Kidney epithelial cell (primary cell): ENCODE data around the gene CHML. TPM values are rescaled to one million over a fixed set of nuclear protein-coding genes. Genes with fewer than 3 reads are reported as not detected.
"Not testable (repeated sequence)": the region's sequence is repeated elsewhere in the genome, so short reads cannot be mapped to it uniquely, and the experiment has no call there.

ENCODE experiments used
- DNase-seq: peaks from one replicate; pipeline ENCODE4 v3.0.0-alpha.2; 2010; ENCODE audit warnings: low read depth
- H3K27me3 ChIP-seq: 2 replicates; pipeline ENCODE4 v1.6.0; 2011; ENCODE audit warnings: low read length; ENCODE audit not compliant: control insufficient read depth, insufficient read depth
- H3K36me3 ChIP-seq: 2 replicates; pipeline ENCODE4 v1.5.1; 2011; ENCODE audit warnings: low read length; ENCODE audit not compliant: control insufficient read depth, insufficient read depth
- H3K4me3 ChIP-seq: 2 replicates; pipeline ENCODE4 v1.5.1; 2011; ENCODE audit warnings: low read depth, mild to moderate bottlenecking, control low read depth, low read length
- CTCF ChIP-seq: IDR thresholded peaks from 2 replicates; pipeline ENCODE4 v1.5.1; 2011; ENCODE audit warnings: mild to moderate bottlenecking, moderate library complexity, low read length, control low read depth, inconsistent platforms; ENCODE audit not compliant: insufficient read depth, poor library complexity, severe bottlenecking
- total RNA-seq: library from RNA; depleted of rRNA; stranded (reverse); fragments of >200 nt; gene quantifications from 2 replicates; pipeline ENCODE4 v1.2.3, GENCODE V29; 2015

CHML gene
- 15.3 and 20.5 TPM in 2 replicates for total RNA-seq

DNA sequence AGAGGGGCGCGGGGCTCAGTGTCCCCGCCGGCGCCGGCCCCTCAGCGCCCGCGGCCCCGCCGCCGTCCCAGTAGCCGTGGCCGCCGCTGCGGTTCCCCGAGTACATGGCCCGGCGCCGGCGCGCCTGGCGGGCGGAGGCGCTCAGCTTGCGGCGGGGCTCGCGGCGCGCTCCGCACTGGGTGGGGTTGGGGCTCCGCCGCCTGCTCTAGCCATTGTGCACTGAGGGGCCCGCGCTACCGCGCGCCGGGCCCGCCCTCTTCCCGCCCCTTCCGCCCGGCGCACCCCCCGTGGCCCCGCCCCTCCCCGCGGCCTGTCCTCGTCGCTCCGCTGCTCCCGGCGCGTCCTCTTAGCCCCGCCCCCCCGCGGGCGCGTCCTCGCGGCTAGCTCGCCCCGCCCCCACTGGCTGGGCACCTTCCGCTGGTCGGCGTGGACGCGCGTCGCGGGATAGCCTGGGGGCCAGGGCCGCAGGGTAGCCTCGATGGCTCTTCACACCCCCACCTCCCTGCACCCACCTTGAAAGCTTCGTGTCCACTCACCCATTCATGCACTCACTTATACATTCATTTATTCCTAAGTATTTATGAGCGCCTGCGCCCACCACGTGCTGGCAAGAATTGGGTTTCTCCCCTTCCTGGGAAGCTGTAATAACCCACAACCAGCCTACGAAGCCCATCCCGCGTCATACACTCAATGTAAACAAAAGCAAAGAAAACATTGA, at the start of gene CHML, which contains the start of gene OPN3:
Gene CHML (minus strand): TSS at position 221 of the 718 bp plus-strand sequence. CDS start 4,603 bp downstream, outside the sequence.
Gene OPN3 (minus strand): TSS at position 221 of the 718 bp plus-strand sequence. CDS start 115 bp downstream, at position 106.
- no peak for TF ChIP-seq CTCF

GRCh38 chr1:241688940-241689368, 48.8 kb upstream of the CHML start:
- H3K36me3 ChIP-seq, result no peaks in the 10 kb centered on the region
- H3K4me3 ChIP-seq, result no peak overlapping the region
- peak; percentile 77 for DNase-seq
- no peaks in the 10 kb centered on the region for H3K27me3 ChIP-seq
- no peak for TF ChIP-seq CTCF

More for the DNA sequence above, at the start of gene CHML, which contains the start of gene OPN3:
- peak; percentile 32 for DNase-seq
- H3K4me3 ChIP-seq, result peak within 1 kb of the TSS; percentile 99
- H3K27me3 ChIP-seq, result no peaks in the 10 kb centered on the region
- no peaks in the 10 kb centered on the region for H3K36me3 ChIP-seq

- H3K4me3 ChIP-seq, result no peak overlapping the region
- H3K36me3 ChIP-seq, result no peaks in the 10 kb centered on the region
- no peak for TF ChIP-seq CTCF
- no peaks in the 10 kb centered on the region for H3K27me3 ChIP-seq
- no peak for DNase-seq
Measured at GRCh38 chr1:241684108-241684507, 43.9 kb upstream of the CHML start.

- H3K27me3 ChIP-seq, result no peaks in the 10 kb centered on the region
- H3K36me3 ChIP-seq, result no peaks in the 10 kb centered on the region
- no peak overlapping the region for H3K4me3 ChIP-seq
- no peak for DNase-seq
- TF ChIP-seq CTCF, result no peak
Measured at GRCh38 chr1:241682921-241683320, 42.8 kb upstream of the CHML start.

GRCh38 chr1:241681861-241682448, 41.8 kb upstream of the CHML start:
- not testable (repeated sequence) for DNase-seq, H3K4me3 ChIP-seq, H3K36me3 ChIP-seq, H3K27me3 ChIP-seq

GRCh38 chr1:241679961-241680360, 39.8 kb upstream of the CHML start:
- no peak for DNase-seq
- no peaks in the 10 kb centered on the region for H3K27me3 ChIP-seq
- no peak for TF ChIP-seq CTCF
- no peak overlapping the region for H3K4me3 ChIP-seq
- no peaks in the 10 kb centered on the region for H3K36me3 ChIP-seq
